ENCODE results near the gene DPF3. TPM values are rescaled to one million over a fixed set of nuclear protein-coding genes. Genes with fewer than 3 reads are reported as not detected.

Gene DPF3
- total and polyA plus RNA-seq, 9 of the 15 experiments (the other 6 are each of a cell fraction or from before 2014, with no cell fraction given) = 0.21 to 4.9 (median 1.2) TPM

GRCh38 chr14:72826039-72826438, 67.9 kb downstream of the DPF3 start (continued):
- TF ChIP-seq ZBTB40 (IDR thresholded peaks at IDR 0.05) = no peak
- TF ChIP-seq ZBTB40 (CRISPR knock-in tag; IDR thresholded peaks at IDR 0.05) = no peak
- no peak for TF ChIP-seq ZNF561 (CRISPR knock-in tag; conservative IDR thresholded peaks at IDR 0.05)
- TF ChIP-seq GATA2 (CRISPR knock-in tag; IDR thresholded peaks at IDR 0.05) = peak; percentile 88
- TF ChIP-seq CCNT2 (IDR thresholded peaks at IDR 0.05; ENCODE audit: borderline replicate concordance, extremely low read depth, insufficient read length, low read depth, low read length) = peak; percentile 80
- no peak for TF ChIP-seq EP400 (IDR thresholded peaks at IDR 0.05)
- no peak for TF ChIP-seq ELK1 (CRISPR knock-in tag; IDR thresholded peaks at IDR 0.05)
- no peak for TF ChIP-seq SPI1 (IDR thresholded peaks at IDR 0.05; ENCODE audit: borderline replicate concordance, low read depth, low read length)
- peak; percentile 45 for TF ChIP-seq PRDM10 (IDR thresholded peaks at IDR 0.05; ENCODE audit: partially characterized antibody)
- TF ChIP-seq RBM15 (IDR thresholded peaks at IDR 0.05; ENCODE audit: insufficient read depth, low read length) = no peak
- no peak for TF ChIP-seq HINFP (tag; conservative IDR thresholded peaks at IDR 0.05; ENCODE audit: low read depth)
- no peak for TF ChIP-seq CHD4 (IDR thresholded peaks at IDR 0.05; ENCODE audit: insufficient read depth, insufficient replicate concordance, low read depth, low read length, poor library complexity, severe bottlenecking)

Measured in K562 (cell line).